ENCODE data around the gene C6.

- TF ChIP-seq CTCF (IDR thresholded peaks at IDR 0.05) (no peak), POLR2A (IDR thresholded peaks at IDR 0.05) (no peak), EP300 (IDR thresholded peaks at IDR 0.05) (no peak)
These were observed 27.1 kb upstream of the C6 start for GRCh38 chr5:41240390-41240789.

All from stomach (tissue), 4 donors.